ENCODE results near the gene SLC25A45.

GRCh38 chr11:65425105-65425970, 42.9 kb upstream of the SLC25A45 start:
- TF ChIP-seq POLR2A (IDR thresholded peaks at IDR 0.05) (peak; percentile 14), CTCF (IDR thresholded peaks at IDR 0.05) (peak in 1 of 4 experiments; percentile 12)
